Stomach (tissue), 4 donors: Measurements from ENCODE around the gene PROSER1.

Experiments used
- EP300 ChIP-seq: sonication (generic); formaldehyde crosslinking; IDR thresholded peaks from one replicate; pipeline ENCODE4 v1.6.1; 2017; ENCODE audit warnings: antibody characterized with exemption
- POLR2A ChIP-seq, 4 donors: fragments of 450-650 bp; IDR thresholded peaks; one replicate each; pipeline ENCODE4 v1.6.1; 2016; ENCODE audit warnings: antibody characterized with exemption in 4 of 4, control low read depth in 2 of 4, mild to moderate bottlenecking in 1 of 4, moderate library complexity in 1 of 4
- TF ChIP-seq, protein P1 (sequence below), 7 experiments: fragments of 450-650 bp in 4 of 7; fragments of 200-600 bp in 3 of 7; sonication (generic) in 3 of 7; IDR thresholded peaks; one replicate each; pipeline ENCODE4 v1.5.1; 2016 to 2019; ENCODE audit warnings: antibody characterized with exemption in 7 of 7, control low read depth in 2 of 7, mild to moderate bottlenecking in 1 of 7

DNA sequence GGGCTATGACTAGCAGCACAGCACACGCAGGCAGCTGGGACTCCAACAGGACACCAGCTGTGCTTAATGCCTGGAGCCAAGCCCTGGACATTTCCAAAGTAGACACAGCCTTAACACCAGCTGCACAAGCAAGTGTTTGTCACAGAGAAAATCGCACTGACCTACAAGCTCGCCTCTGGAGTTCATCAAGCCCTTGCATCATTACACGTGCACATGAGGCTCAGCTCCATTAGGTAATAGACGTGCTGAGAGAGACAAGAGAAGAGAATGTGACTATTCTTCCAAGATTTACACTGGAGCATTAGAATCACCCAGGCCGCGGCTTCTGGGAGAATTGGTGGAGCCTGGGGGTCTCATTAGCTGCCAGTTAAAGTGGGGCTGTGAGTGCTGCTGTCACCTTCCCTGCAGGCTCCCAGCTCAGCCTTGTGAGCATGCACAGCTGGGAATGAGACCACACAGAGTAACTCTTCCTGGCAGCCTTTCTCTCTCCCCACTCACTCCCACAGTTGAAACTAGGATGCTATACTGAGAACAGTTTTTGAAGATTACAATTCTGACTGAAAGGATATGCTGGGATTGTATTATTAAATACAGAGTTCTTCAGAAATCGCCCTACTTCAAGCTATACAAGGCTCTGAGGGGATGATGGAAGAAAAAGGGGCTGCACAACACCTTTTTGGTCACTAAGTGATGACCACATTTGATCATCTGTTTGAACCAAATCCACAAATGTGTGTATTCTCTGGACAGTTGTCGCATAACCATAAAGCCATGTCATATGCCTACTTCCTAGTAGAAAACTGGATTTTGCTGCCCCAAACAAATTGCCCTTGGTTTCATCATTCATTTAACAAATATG lies 57.8 kb downstream of the PROSER1 start:
- TF ChIP-seq POLR2A (IDR thresholded peaks at IDR 0.05) = no peak
- TF ChIP-seq, protein P1, sequence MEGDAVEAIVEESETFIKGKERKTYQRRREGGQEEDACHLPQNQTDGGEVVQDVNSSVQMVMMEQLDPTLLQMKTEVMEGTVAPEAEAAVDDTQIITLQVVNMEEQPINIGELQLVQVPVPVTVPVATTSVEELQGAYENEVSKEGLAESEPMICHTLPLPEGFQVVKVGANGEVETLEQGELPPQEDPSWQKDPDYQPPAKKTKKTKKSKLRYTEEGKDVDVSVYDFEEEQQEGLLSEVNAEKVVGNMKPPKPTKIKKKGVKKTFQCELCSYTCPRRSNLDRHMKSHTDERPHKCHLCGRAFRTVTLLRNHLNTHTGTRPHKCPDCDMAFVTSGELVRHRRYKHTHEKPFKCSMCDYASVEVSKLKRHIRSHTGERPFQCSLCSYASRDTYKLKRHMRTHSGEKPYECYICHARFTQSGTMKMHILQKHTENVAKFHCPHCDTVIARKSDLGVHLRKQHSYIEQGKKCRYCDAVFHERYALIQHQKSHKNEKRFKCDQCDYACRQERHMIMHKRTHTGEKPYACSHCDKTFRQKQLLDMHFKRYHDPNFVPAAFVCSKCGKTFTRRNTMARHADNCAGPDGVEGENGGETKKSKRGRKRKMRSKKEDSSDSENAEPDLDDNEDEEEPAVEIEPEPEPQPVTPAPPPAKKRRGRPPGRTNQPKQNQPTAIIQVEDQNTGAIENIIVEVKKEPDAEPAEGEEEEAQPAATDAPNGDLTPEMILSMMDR (IDR thresholded peaks at IDR 0.05) = no peak
- no peak for TF ChIP-seq EP300
